Loucy (cell line): ENCODE data around the gene TRAPPC1.

ENCODE experiments used
- H2AFZ ChIP-seq: fragments of 200-600 bp; sonication (generic); 2 replicates; pipeline ENCODE4 v1.6.0; 2016; ENCODE audit warnings: antibody characterized with exemption, mild to moderate bottlenecking, low read length, moderate library complexity
- H3F3A ChIP-seq: fragments of 200-600 bp; 2 replicates; pipeline ENCODE4 v1.6.0; 2016; ENCODE audit warnings: antibody characterized with exemption, low read depth, mild to moderate bottlenecking
- H3K27me3 ChIP-seq: fragments of 200-600 bp; sonication (generic); 2 replicates; pipeline ENCODE4 v1.6.1; 2014; ENCODE audit warnings: low read length, mild to moderate bottlenecking; ENCODE audit not compliant: insufficient read depth, poor library complexity, severe bottlenecking
- H3K36me3 ChIP-seq: fragments of 200-600 bp; sonication (generic); 2 replicates; pipeline ENCODE4 v1.6.1; 2016; ENCODE audit warnings: low read length; ENCODE audit not compliant: insufficient read depth
- H3K4me1 ChIP-seq: fragments of 200-600 bp; sonication (generic); 2 replicates; pipeline ENCODE4 v1.5.1; 2014; ENCODE audit warnings: low read length, mild to moderate bottlenecking; ENCODE audit not compliant: insufficient read depth, poor library complexity, severe bottlenecking
- H3K4me2 ChIP-seq: fragments of 200-600 bp; sonication (generic); 2 replicates; pipeline ENCODE4 v1.6.0; 2014; ENCODE audit warnings: antibody characterized with exemption, low read length, low read depth, mild to moderate bottlenecking; ENCODE audit not compliant: poor library complexity, severe bottlenecking
- H3K4me3 ChIP-seq: fragments of 200-600 bp; sonication (generic); 2 replicates; pipeline ENCODE4 v1.5.1; 2014; ENCODE audit warnings: low read length, mild to moderate bottlenecking, mixed read lengths; ENCODE audit not compliant: poor library complexity, severe bottlenecking
- H3K79me2 ChIP-seq: fragments of 200-600 bp; sonication (generic); 2 replicates; pipeline ENCODE4 v1.6.1; 2014; ENCODE audit warnings: low read length; ENCODE audit not compliant: insufficient read depth
- H3K9ac ChIP-seq: fragments of 200-600 bp; sonication (generic); 2 replicates; pipeline ENCODE4 v1.6.0; 2014; ENCODE audit warnings: mild to moderate bottlenecking, low read depth, low read length, moderate library complexity; ENCODE audit not compliant: poor library complexity, severe bottlenecking
- H3K9me2 ChIP-seq: fragments of 200-600 bp; sonication (generic); replicated peaks from 2 replicates; pipeline ENCODE4 v1.6.1; 2016; ENCODE audit warnings: low read depth, low read length, mixed read lengths
- H3K9me3 ChIP-seq: fragments of 200-600 bp; sonication (generic); 2 replicates; pipeline ENCODE4 v1.6.1; 2014; ENCODE audit warnings: mild to moderate bottlenecking, antibody characterized with exemption, low read length, low read depth; ENCODE audit not compliant: insufficient read depth
- H4K20me1 ChIP-seq: fragments of 200-600 bp; sonication (generic); 2 replicates; pipeline ENCODE4 v1.6.0; 2014; ENCODE audit warnings: antibody characterized with exemption, low read length, mild to moderate bottlenecking; ENCODE audit not compliant: insufficient read depth, poor library complexity, severe bottlenecking
- EZH2phosphoT487 ChIP-seq: fragments of 200-600 bp; IDR thresholded peaks from 2 replicates; pipeline ENCODE4 v1.6.1; 2018; ENCODE audit warnings: antibody characterized with exemption, mild to moderate bottlenecking, moderate library complexity, borderline replicate concordance
- TF ChIP-seq, protein P1 (sequence below): fragments of 200-600 bp; sonication (generic); conservative IDR thresholded peaks from 2 replicates; pipeline ENCODE4 v1.5.1; 2014; ENCODE audit warnings: mild to moderate bottlenecking, antibody characterized with exemption, low read length

Gene TRAPPC1

DNA sequence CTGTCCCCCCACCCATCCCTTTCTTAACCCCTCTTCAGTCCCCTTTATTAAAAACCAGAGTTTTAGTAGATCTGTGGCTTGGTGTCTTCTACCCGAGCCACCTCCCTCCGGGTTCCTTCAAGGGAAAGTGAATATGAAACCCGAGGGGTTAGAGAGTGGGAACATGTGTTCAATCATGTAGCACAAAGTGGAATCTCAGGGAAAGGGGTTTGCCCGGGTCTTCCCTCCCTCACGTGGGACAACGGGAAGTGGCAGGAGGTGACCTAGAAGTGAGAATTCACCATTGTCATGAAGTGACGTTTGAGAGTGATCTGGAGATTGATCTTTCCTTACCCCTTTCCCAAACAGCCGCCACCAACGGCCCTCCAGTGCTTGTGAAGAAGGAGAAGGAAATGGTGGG lies 20.6 kb downstream of the TRAPPC1 start:
- H3K79me2 ChIP-seq = peaks cover 7% of the 10 kb centered on the region; the same call in 1 of the 2 replicates
- H3K27me3 ChIP-seq = no peaks in the 10 kb centered on the region
- TF ChIP-seq, protein P1, sequence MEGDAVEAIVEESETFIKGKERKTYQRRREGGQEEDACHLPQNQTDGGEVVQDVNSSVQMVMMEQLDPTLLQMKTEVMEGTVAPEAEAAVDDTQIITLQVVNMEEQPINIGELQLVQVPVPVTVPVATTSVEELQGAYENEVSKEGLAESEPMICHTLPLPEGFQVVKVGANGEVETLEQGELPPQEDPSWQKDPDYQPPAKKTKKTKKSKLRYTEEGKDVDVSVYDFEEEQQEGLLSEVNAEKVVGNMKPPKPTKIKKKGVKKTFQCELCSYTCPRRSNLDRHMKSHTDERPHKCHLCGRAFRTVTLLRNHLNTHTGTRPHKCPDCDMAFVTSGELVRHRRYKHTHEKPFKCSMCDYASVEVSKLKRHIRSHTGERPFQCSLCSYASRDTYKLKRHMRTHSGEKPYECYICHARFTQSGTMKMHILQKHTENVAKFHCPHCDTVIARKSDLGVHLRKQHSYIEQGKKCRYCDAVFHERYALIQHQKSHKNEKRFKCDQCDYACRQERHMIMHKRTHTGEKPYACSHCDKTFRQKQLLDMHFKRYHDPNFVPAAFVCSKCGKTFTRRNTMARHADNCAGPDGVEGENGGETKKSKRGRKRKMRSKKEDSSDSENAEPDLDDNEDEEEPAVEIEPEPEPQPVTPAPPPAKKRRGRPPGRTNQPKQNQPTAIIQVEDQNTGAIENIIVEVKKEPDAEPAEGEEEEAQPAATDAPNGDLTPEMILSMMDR = no peak
- no peak for TF ChIP-seq EZH2phosphoT487
- no peak overlapping the region for H3K4me3 ChIP-seq
- H3K9me3 ChIP-seq = no peaks in the 10 kb centered on the region
- H3K9me2 ChIP-seq = no peaks in the 10 kb centered on the region
- H2AFZ ChIP-seq = no peak overlapping the region
- H3F3A ChIP-seq = peaks cover 10% of the 10 kb centered on the region; the same call in 1 of the 2 replicates
- peaks cover 14% of the 10 kb centered on the region for H3K4me1 ChIP-seq
- peaks cover 66% of the 10 kb centered on the region; the same call in 1 of the 2 replicates for H3K36me3 ChIP-seq
- H4K20me1 ChIP-seq = peaks cover 4% of the 10 kb centered on the region
- H3K9ac ChIP-seq = no peak overlapping the region
- H3K4me2 ChIP-seq = no peak overlapping the region

DNA sequence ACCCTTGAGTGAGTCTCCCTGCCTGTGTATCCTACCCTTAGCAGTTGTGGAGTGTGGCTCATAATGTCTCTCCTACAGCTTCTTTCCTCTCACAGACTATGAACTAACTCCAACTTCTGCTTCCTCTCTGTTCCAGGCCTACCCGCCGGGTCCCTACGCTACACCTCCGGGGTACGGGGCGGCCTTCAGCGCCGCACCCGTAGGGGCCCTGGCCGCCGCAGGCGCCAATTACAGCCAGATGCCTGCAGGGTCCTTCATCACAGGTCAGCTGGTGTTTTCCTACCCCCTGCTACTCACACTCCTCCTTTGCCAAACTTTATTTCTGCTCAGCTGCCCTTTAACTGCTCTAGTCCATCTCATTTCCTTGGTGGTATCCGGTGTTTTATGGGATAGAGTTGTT lies 21.0 kb downstream of the TRAPPC1 start:
- TF ChIP-seq EZH2phosphoT487 = no peak
- TF ChIP-seq, protein P1 = no peak
- peaks cover 10% of the 10 kb centered on the region; the same call in 1 of the 2 replicates for H3F3A ChIP-seq
- H3K9me2 ChIP-seq = no peaks in the 10 kb centered on the region
- no peaks in the 10 kb centered on the region for H3K9me3 ChIP-seq
- no peaks in the 10 kb centered on the region for H3K27me3 ChIP-seq
- H3K4me1 ChIP-seq = peaks cover 14% of the 10 kb centered on the region
- H3K79me2 ChIP-seq = peaks cover 7% of the 10 kb centered on the region; the same call in 1 of the 2 replicates
- H3K36me3 ChIP-seq = peaks cover 70% of the 10 kb centered on the region; the same call in 1 of the 2 replicates
- H3K4me2 ChIP-seq = no peak overlapping the region
- no peak overlapping the region for H3K9ac ChIP-seq
- no peak overlapping the region for H3K4me3 ChIP-seq
- H2AFZ ChIP-seq = no peak overlapping the region
- peaks cover 4% of the 10 kb centered on the region for H4K20me1 ChIP-seq

DNA sequence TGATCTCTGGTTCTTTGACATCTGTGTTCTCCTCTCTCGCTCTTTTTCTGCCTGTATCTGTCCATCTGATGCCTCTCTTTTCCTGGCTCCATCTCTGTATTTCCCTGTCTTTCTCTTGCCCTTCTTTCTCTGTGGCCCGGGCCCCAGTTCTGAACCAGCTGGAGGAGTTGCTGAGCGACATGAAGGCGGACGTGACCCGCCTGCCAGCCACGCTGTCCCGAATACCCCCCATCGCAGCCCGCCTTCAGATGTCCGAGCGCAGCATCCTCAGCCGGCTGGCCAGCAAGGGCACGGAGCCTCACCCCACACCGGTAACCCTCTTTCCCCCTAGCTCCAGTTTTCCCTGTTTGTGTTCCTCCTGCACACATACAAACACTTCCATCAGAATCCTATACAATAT lies 21.5 kb downstream of the TRAPPC1 start:
- Histone ChIP-seq H3K36me3 (peaks cover 74% of the 10 kb centered on the region; the same call in 1 of the 2 replicates), H3K4me2 (no peak overlapping the region), H2AFZ (no peak overlapping the region), H3K79me2 (peaks cover 7% of the 10 kb centered on the region; the same call in 1 of the 2 replicates), H3K4me3 (no peak overlapping the region), H3K27me3 (no peaks in the 10 kb centered on the region), H3K9me2 (no peaks in the 10 kb centered on the region), H3K4me1 (peaks cover 14% of the 10 kb centered on the region), H3K9ac (no peak overlapping the region), H4K20me1 (peaks cover 4% of the 10 kb centered on the region), H3F3A (peaks cover 10% of the 10 kb centered on the region; the same call in 1 of the 2 replicates), H3K9me3 (no peaks in the 10 kb centered on the region)
- no peak for TF ChIP-seq EZH2phosphoT487
- TF ChIP-seq, protein P1 = no peak
